ENCODE measurements around the gene ARHGAP9.
"Not testable (repeated sequence)": the region's sequence is repeated elsewhere in the genome, so short reads cannot be mapped to it uniquely, and the experiment has no call there.

The ARHGAP9 gene

DNA sequence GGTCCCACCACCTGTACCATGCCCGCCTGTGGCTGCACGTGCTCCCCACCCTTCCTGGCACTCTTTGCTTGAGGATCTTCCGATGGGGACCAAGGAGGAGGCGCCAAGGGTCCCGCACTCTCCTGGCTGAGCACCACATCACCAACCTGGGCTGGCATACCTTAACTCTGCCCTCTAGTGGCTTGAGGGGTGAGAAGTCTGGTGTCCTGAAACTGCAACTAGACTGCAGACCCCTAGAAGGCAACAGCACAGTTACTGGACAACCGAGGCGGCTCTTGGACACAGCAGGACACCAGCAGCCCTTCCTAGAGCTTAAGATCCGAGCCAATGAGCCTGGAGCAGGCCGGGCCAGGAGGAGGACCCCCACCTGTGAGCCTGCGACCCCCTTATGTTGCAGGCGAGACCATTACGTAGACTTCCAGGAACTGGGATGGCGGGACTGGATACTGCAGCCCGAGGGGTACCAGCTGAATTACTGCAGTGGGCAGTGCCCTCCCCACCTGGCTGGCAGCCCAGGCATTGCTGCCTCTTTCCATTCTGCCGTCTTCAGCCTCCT lies 23.4 kb downstream of the ARHGAP9 start:
- peak; percentile 63 for DNase-seq

DNA sequence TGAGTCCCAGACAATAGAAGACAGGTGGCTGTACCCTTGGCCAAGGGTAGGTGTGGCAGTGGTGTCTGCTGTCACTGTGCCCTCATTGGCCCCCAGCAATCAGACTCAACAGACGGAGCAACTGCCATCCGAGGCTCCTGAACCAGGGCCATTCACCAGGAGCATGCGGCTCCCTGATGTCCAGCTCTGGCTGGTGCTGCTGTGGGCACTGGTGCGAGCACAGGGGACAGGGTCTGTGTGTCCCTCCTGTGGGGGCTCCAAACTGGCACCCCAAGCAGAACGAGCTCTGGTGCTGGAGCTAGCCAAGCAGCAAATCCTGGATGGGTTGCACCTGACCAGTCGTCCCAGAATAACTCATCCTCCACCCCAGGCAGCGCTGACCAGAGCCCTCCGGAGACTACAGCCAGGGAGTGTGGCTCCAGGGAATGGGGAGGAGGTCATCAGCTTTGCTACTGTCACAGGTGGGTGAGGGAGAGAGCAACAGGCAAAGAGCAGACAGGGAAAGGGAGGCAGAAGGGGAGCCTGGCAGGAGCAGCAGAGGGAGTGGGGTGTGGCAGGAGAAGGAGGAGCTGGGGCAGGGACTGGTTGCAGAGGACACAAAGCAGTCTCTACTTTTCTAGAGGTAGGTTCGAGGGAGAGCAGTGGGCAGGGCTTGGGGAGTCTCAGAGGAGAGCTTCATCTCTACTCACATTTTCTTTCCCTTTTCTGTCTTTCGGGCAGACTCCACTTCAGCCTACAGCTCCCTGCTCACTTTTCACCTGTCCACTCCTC lies 24.1 kb downstream of the ARHGAP9 start:
- DNase-seq = no peak

DNA sequence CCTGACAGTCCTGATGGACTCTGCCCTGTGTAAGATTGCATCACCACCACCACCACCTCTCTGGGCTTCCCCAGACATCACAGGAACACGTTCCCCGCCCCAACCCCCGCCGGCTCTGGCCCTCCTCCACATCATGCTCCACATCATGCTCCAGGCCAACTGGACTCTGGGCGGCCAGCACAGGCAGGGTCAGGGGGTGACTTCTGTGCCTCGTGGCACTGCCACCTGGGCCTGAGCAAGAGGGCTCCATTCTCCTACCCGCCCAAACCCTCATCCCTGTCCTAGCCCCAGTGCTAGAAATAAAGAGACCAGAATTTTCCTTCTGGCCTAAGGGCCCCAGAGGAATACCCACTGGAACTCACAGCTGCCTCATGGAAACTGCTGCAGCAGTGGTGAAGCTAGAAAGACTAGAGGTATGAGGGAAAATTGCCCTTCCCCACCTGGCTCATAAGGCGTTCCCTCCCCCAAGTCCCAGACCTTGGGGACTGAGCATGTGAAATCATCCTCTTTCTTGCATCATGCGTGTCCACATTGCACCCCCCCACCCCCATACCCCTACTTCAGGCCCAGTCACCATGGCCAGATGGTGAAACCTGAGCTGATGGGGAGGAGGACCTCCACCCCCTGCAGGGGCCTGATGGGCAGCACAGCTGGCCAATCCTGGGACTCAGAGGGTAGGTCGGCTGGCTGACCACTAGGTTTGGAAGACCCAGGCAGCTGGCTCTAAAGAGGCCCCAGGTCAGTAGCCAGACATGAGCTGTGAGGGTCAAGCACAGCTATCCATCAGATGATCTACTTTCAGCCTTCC lies 24.9 kb downstream of the ARHGAP9 start, which contains the start of gene INHBE:
TSS of gene INHBE (plus strand) at position 742 of the 808 bp plus-strand sequence. CDS start 230 bp downstream, outside the sequence.
- no peak for DNase-seq

DNA sequence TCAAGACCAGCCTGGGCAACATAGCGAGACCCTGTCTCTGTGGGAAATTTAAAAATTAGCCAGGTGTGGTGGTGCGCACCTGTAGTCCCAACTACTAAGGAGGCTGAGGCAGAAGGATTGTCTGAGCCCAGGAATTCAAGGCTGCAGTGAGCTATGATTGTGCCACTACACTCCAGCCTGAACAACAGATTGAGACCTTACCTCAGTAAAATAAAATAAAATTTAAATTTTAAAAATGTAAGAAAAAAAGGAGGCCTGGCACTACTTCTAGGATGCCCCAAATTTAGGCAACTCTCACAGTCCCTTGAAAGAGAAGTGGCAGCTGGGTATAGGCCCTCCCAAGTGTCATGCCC lies 25.5 kb downstream of the ARHGAP9 start:
- DNase-seq = no peak

DNA sequence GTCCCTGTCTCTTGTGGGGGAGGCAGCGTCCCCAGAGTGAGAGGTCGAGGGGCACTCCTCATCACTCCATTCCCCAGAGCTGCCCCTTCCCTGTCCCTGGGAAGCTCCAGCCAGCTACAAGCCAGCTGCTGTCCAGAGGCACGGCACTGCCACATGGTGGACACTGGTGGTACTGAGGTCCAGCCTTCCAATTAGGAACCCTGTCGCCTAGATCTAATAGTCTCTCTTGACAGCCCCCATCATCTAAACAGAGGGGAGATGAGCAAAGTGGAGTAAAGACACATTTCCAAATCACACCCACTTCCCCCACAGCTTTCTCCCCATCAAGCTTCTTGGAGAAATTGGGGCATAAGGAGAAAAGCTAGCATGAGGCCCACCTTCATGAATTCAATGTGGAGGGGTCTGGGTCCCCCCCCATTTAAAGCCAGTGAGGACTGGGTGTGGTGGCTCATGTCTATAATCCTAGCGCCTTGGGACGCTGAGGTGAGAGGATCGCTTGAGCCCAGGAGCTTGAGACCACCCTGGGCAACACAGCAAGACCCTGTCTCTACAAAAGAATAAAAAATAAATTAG lies 26.6 kb downstream of the ARHGAP9 start:
- peak; percentile 68 for DNase-seq

DNA sequence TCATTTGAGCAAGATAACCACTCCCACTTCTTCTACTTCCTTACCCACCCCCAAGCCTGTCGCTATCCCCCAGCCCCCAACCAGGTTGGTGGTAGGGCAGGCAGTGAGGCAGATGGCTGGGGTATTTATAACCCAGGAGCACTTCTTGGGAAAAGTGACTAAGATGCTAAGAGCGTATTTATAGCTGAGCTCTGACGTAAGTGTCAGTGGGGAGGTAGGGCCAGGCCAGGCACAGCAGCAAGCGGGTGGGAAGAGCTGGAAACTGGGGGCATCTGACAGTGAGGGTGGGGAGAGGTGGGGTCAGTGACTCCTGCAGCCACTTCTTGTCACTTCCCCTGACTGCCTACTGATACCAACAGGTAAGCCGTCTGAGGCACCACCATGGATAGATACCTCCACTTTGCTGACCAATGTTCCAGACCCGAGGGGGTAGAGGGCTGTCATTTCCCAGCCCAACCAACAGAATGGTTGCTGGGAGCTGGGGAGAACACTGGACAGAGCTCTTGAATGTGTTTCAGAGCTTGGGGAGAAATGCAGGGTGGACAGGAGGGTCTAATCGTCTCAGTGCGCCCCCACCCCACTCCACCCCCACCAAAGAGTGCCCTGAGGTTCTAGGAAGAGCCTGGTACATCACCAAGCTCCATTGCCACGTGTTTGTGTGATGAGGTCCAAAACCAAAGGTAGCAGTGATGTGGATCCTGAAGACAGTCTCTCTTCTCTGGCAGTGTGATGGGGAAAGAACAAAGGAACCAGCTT lies 27.3 kb downstream of the ARHGAP9 start:
- DNase-seq = no peak

DNA sequence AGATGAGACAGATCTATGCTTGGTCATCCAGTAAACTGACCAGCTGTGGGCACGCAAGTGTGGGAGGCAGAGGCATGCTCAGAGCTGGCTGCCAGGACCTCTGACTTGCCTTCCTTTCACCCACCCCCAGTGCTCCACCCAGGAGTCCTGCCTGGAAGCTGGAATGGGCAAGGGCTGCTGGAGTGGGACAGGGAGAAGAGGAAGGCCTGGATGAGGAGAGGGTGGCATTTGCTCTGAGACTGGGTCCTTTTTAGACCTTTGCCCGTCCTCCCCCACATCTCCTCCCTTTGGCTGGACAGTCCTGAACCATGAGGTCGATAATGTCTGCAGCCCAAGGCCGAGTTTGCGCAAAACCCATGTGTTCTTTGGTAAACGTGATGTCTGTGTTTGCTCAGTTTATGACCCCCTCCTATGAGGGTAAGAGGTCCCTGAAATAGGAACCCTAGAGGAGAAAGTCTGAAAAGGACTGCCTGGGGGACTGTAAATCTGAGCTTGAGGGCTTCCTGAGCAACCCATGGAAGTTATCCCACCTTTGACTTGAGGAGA lies 28.4 kb downstream of the ARHGAP9 start:
- DNase-seq = no peak

DNA sequence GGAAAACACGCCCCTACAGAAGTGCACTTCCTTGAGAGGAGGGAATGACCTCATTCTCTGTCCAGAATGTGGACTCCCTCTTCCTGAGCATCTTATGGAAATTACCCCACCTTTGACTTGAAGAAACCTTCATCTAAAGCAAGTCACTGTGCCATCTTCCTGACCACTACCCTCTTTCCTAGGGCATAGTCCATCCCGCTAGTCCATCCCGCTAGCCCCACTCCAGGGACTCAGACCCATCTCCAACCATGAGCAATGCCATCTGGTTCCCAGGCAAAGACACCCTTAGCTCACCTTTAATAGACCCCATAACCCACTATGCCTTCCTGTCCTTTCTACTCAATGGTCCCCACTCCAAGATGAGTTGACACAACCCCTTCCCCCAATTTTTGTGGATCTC lies 29.6 kb downstream of the ARHGAP9 start:
- no peak for DNase-seq

DNA sequence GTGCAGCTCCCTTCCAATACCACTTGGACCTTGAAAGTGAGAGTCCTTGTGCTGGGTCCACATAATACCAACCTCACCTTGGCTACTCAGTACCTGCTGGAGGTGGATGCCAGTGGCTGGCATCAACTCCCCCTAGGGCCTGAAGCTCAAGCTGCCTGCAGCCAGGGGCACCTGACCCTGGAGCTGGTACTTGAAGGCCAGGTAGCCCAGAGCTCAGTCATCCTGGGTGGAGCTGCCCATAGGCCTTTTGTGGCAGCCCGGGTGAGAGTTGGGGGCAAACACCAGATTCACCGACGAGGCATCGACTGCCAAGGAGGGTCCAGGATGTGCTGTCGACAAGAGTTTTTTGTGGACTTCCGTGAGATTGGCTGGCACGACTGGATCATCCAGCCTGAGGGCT lies 30.3 kb downstream of the ARHGAP9 start:
- DNase-seq = no peak

DNA sequence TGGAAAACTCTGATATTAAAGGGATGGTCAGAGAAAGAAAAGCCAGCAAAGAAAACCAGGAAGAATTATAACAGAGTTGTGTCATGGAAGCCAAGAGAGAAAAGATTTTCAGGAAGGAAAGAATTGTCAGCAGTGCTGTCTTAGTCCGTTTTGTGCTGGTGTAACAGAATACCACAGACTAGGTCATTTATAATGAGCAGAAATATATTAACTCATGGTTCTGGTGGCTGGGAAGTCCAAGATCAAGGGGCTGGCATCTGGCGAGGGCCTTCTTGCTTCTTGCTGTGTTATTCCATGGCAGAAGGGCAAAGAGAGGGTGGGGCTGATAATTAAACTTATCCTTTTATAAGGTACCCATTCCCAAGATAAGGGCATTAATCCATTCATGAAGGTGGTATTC lies 31.0 kb downstream of the ARHGAP9 start:
- no peak for DNase-seq

DNA sequence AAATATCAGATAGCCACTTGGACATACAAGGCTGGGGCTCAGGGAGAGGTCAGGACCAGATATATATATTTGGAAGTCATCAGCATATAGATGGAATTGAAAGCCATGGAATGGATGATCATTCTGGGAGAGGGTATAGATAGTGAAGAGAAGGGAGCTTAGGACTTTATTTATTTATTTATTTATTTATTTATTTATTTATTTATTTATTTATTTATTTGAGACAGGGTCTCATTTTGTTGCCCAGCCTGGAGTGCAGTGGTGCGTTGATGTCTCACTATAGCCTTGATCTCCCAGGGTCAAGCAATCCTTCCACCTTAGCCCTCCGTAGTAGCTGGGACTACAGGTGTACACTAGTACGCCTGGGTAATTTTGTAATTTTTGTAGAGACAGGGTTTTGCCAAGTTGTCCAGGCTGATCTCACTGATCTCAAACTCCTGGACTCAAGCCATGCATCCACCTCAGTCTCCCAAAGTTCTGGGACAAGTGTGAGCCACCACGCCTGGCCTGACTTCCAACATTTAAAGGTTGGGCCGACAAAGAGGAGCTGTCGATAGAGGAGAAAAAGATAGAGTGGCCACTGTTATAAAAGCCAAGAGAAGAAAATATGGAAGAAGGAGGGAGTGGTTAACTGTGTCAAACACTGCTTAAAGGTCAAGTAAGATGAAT lies 33.2 kb downstream of the ARHGAP9 start:
- DNase-seq = no peak

DNA sequence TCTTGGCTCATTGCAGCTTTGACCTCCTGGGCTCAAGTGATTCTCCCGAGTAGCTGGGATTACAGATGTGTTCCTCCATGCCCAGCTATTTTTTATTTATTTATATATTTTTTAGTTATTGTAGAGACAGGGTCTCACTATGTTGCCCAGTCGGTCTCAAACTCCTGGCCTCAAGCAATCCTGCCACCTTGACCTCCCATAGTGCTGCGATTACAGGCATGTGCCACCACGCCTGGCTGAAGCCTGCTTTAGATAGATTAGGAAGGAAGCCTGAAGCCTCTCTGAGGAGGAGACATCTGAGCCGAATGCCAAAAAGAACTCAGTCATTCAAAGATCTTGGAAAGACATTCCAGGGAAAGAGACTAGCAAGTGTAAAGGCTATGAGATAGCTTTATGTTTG lies 34.9 kb downstream of the ARHGAP9 start:
- peak; percentile 44 for DNase-seq

DNA sequence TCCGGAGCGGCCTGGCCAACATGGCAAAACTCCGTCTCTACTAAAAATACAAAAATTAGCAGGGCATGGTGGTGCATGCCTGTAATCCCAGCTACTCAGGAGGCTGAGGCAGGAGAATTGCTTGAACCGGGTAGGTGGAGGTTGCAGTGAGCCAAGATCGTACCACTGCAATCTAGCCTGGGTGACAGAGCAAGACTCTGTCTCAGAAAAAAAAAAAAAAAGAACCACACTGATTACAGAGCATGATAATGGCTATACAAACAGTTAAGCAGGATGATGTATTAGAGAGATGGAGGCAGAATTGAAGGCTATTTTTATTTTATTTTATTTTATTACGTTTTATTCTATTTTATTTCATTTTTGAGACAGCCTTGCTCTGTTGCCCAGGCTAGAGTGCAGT lies 35.3 kb downstream of the ARHGAP9 start:
- not testable (repeated sequence) for DNase-seq

DNA sequence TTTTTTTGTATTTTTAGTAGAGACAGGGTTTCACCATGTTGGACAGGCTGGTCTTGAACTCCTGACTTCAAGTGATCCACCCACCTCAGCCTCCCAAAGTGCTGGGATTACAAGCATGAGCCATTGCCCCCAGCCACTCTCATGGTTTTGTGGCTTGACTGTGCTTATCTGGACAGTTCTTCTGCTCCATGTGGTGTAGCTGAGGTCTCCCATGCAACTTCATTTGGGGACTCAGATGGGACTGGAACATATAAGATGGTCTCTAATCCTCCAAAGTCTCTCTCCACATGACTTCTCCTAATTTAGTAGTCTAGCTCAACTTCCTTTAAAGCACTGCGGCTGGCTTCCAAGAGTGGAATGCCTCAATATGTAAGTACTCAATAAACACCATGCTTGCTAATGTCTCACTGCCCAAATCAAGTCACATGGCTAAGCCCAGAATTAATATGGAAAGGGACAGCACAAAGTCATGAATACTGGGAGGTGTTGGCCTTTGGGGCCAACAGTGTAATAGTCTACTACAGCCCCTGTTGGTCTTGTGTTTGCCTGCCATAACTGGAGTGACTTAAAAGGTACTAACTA lies 37.7 kb downstream of the ARHGAP9 start:
- DNase-seq = peak; percentile 56

DNA sequence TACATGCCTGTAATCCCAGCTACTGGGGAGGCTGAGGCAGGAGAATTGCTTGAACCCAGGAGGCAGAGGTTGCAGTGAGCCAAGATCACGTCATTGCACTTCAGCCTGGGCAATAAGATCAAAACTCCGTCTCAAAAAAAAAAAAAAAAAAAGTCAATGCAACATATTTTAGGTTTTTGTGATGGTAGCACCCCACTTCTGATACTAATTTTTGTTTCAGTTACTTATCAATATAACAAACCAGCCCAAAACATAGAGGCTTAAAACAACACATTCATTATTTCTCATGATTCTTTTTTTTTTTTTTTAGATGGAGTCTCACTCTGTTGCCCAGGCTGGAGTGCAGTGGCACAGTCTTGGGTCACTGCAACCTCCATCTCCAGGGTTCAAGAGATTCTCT lies 38.3 kb downstream of the ARHGAP9 start:
- DNase-seq = not testable (repeated sequence)

DNA sequence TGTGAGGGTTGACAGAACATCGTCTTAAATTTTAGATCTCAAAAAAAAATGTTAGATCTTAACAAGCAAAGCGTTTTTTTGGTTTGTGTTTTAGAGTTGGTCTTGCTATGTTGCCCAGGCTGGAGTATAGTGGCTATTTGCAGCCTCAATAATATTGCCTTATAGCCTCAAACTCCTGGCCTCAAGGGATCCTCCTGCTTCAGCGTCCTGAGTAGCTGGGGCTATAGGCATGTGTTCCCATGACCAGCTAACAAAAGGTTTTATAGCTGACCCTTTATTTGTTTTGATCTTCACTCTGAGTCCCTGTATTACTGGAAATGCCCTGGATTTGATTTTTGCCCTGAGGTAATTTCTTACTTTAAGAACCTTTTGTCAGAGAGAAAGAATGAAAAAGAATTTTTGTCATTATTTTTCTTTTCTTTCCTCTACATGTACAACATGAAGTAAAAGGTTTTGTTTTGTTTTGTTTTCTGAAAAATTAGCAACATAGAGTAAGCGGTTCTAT lies 39.9 kb downstream of the ARHGAP9 start:
- no peak for DNase-seq

DNA sequence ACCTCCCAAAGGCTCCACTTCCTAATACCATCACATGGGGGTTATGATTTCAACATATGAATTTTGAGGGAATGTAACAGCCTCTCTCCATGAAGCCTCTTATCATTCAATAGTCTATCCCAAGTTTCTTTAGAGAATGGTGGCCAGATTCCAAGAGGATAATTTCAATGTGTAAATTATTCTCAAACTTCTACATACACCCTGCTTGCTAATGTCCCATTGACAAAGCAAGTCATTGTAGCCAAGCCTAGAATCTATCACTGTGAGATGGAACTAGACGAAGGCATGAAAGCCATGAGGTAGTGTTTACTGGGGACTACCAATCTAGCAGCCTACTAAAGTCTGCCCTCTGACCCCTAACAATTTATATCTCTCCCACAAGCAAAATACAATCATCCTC lies 41.3 kb downstream of the ARHGAP9 start:
- no peak for DNase-seq

DNA sequence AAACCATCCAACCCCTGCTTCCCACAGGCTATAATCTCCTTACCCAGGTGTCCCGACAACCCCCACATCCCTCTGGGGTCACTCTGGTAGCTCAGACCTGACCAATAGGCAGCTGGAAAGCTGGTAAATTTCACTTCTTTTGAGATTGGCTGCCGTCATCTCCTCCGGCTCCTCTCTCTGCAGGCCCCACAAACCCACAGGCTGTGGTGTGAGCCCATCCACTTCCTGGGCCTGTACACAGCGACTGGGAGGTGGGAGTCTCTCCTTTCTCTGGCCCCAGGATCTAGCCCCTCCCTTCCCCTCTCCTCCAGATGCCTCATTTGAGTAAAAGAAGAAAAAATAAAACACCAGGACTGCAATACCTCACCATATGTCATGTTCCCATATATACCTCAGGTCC lies 44.4 kb downstream of the ARHGAP9 start:
- DNase-seq = no peak

DNA sequence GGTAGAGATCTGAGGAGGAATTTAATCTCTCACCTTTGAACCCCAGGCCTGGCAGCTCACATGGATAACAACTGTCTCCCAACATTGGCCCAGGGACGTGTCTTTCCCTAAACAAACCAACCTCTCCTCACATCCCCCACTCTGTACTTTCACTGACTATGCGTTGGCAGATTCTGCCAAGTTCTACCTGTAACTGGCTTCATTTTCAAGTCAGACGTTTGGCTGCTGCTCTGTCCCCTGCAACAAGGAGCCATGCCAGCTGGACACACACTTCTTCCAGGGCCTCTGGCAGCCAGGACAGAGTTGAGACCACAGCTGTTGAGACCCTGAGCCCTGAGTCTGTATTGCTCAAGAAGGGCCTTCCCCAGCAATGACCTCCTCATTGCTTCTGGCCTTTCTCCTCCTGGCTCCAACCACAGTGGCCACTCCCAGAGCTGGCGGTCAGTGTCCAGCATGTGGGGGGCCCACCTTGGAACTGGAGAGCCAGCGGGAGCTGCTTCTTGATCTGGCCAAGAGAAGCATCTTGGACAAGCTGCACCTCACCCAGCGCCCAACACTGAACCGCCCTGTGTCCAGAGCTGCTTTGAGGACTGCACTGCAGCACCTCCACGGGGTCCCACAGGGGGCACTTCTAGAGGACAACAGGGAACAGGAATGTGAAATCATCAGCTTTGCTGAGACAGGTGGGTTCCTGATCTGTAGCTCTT lies 45.0 kb downstream of the ARHGAP9 start, which contains the start of gene INHBC:
TSS of gene INHBC (plus strand) at position 268 of the 707 bp plus-strand sequence. CDS start at position 371, 103 bp downstream.
- no peak for DNase-seq

DNA sequence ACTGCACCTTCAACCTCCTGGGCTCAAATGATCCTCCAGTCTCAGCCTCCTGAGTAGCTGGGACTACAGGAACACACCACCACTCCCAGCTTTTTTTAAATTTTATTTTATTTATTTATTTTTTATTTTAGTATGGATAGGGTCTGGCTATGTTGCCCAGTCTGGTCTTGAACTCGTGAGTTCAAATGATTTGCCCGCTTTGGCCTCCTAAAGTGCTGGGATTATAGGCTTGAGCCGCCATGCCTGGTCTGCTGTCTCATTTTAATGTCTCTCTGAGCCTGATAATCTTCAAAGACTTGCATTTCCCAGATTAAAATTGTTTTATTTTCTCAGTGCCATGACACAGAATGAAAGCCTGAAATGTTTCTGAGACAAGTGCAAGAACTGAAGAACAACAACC lies 46.3 kb downstream of the ARHGAP9 start:
- DNase-seq = no peak

Data from hematopoietic multipotent progenitor cell treated with erythropoietin and hydrocortisone succinate and interleukin-3 and kit ligand, for 8 days (in vitro differentiated cells).